GM19463 (cell line): Measurements from ENCODE around the gene ZDHHC14.

Source experiments
- ATAC-seq: cut with Tn5 transposase; IDR thresholded peaks from one replicate; pipeline ENCODE4 v1.9.1; 2021; ENCODE audit warnings: mild to moderate bottlenecking, moderate library complexity; ENCODE audit not compliant: unreplicated experiment

ZDHHC14 gene

GRCh38 chr6:157723376-157723775, 342.4 kb downstream of the ZDHHC14 start:
- no peak for ATAC-seq

DNA sequence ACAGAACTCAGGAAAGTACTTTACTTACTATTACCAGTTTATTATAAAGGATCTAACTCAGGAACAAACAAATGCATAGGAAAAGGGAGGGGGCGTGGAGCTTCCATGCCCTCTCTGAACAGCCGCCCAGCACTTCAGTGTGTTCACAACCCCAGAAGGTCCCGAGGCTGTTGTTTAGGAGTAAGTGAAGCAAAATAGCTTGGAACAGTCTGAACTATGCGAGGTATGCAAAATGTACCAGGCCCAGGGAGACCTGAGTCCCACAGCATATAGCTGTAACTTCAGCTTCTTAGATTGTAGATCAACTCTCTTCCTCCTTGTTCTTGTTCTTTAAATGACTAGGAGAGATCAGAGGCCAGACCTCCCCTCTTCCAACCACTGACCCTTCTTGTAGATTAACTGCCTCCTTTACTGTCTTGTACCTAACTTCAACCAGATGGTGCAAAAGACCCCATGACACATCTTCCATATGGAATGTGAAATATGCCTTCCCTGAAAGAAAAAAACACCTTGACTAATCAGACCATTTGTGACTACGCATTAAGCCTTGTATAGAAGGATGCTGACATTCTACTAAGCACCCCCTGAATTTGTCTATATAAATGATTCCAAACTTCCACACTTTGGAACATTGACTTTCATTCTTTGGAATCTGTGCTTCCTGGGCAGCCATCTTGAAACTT, 343.3 kb downstream of the ZDHHC14 start:
- no peak for ATAC-seq

DNA sequence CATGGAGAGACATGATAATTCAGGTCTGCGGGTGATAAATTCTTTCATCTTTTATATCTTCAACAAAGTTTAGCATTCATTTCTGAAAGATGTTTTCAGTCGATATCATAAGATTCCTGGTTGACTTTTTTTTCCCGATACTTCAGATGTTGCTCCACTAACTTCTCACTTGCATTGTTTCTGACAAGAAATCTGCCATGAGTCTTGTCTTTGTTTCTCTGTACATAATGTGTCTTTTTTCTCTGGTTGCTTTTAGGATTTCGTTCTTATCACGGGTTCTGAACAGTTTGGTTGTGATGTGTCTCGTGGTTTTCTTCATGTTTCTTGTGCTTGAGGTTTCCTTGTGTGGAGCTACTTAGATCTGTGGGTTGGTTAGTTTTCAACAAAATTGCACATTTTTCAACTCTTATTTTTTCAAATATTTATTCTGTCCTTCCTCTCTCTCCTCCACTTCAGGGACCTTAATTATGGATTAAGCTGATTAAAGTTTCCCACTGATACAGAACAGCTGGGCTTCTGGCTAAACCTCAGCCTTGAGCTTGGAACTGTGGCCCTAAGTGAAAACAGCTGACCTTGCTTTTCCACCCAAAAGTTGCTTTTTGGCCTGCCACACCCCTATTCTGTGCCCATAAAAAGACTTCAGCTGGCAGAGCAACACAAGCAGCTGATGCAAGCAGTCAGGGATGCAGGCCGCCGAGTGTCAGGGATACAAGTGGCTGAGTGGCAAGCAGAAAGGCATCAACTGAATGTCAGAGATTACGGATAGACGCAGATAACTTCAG, 344.2 kb downstream of the ZDHHC14 start:
- ATAC-seq: no peak

DNA sequence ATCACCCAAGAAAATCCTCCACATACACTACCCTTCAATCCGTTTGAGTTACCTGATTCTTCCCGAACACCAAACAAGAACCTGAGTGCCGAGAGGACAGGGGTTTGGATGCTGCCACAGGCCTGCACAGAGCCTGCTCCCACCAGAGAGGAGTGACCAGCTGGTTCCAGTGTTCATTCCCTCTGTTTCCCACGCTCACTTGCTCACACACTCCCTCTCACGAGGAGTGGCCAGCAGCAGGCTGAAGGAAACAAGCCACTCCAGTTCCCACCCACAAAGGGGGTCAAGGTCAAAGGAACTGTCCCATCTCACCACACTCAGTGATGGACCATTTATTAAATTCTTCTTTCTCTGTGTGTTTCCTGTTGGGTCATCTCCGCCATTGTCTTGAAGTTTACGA, 344.8 kb downstream of the ZDHHC14 start:
- no peak for ATAC-seq

- ATAC-seq: no peak
Observed at GRCh38 chr6:157726892-157727628, 346.1 kb downstream of the ZDHHC14 start.
